GM19193 (cell line): ENCODE measurements around the gene NEURL3.

ENCODE experiments used
- POLR2A ChIP-seq: IDR thresholded peaks from 4 replicates; pipeline ENCODE4 v1.6.1; 2011; ENCODE audit not compliant: insufficient read depth, insufficient read length; ENCODE audit errors: extremely low read depth

The NEURL3 gene

DNA sequence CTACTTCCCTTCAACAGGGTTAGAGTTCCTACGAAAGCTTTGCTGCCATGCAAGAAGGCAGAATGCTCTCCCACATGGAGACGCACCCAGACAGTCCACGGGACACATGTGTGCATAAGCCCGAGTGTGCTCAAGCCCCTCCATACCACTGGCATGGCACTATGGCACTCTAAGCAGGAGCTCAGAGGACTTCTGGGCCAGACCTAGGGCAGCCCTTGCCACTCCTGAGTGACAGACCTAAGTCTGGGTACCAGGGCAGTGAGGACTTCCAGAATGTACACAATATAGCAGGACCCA is 20.0 kb upstream of the NEURL3 start:
- no peak for TF ChIP-seq POLR2A

- TF ChIP-seq POLR2A = no peak
Observed at GRCh38 chr2:96524482-96525210, 19.5 kb upstream of the NEURL3 start.

DNA sequence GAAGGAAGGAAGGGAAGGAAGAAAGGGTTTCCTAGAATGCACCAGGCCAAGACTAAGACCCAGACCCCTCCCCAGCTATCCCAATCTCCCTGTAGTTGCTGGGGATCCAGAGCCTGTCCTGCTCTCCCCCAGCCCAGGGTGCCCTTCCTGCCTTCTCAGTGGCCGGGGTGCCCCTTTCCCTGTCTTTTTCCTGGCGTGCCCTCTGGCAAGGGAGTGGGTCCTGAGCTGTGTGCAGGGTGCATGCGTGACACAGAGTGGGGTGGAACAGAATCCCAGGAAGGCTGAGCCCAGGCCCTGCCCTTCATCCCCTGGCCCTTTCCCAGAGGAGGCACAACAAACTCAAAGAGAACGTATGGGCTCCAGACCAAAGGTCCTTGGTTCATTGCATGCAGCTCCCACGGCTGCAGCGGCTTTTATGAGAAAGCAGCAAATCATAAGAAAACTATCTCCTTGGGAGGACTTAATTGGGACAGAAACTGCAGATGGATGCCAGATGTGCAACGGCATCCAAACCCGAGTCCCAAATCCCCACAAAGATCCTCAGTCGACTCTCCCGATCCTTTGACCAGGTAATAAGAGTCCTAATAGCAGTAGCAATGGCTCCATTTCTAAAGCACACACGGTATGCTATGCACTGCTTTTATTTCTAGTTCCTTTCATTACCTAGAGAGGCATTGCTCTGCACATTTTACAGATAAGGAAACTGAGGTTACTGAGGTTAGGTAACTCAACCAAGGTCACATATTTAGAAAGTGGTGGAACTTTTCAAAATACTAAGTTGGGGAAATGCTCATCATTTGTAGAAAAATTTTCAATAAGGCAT is 18.7 kb upstream of the NEURL3 start:
- TF ChIP-seq POLR2A = no peak

- TF ChIP-seq POLR2A = no peak
Observed at GRCh38 chr2:96522304-96523203, 17.4 kb upstream of the NEURL3 start.

GRCh38 chr2:96521219-96521618 is 16.1 kb upstream of the NEURL3 start:
- no peak for TF ChIP-seq POLR2A

DNA sequence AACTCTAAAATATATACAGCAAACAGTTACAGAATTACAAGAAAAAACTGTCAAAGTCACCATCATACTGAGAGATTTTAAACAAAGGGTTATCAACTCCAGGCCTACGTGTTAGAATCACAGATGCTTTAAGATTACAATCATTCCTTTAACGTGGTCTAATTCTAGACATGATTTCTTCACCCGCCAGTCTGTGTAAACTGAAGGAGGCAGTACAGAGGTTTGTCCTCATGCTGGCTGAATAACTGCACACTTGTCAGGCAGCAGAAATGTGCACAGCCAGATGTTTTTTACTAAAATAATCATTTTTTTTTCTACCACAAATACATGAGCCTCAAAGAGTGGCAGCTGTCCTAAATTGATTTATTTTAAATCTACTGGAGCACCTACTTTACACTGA is 15.5 kb upstream of the NEURL3 start:
- TF ChIP-seq POLR2A = no peak

GRCh38 chr2:96520231-96520630 is 15.1 kb upstream of the NEURL3 start:
- TF ChIP-seq POLR2A = no peak

DNA sequence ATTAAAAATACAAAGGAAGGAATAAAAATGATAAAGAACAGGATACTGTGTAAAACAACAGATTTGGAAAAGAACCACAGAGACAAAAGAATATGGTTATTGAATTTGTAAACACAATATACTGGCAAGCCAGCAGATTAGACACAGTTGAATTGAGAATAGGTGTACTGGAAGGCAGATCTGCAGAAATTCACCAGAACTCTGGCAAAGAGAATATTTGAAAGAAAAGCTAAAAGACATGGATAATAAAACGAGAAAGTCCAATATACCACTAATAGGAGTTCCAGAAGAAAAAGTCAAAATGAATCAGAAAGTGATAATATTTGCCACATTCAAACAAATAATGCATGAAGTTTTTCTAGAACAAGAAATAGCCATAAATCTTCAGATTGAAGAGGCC is 11.9 kb upstream of the NEURL3 start:
- TF ChIP-seq POLR2A = no peak

DNA sequence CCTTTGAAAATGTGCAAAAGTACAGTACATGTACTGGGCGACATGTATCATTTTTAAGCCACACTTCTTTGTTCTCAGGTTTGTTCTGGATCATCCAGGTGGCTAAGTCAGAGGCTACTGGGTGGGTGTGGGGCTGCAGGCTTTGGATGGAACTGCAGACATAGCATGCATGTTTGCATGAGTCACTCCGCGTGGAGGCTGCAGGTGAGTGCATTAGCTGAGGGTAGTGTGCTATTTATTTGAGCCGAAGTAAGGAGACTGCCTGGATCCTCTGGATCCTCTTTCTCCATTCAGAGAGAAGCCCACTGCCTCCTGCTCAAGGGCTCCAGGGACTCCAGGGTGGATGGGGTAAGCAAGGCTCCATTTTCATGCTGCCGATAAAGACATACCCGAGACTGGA is 9.4 kb upstream of the NEURL3 start:
- TF ChIP-seq POLR2A = no peak

DNA sequence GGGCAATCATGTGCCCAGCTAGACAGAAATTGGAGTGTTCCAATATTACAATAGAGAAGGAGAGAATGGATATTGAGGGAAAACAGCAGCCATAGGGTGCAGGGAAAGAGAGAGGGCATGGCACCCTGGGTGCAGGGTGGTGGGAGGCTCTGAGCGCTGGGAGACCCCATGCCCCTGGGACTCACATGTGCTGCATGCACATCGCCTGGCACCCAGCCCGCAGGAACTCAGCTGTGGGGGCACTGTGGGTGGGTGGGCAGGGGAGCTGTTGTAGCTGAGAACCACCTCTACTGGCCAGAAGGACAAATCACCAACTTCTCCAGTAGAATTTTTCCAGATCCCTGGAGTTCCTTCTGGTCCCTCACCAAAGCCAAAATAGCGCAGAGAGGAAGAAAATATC is 7.2 kb upstream of the NEURL3 start:
- no peak for TF ChIP-seq POLR2A

DNA sequence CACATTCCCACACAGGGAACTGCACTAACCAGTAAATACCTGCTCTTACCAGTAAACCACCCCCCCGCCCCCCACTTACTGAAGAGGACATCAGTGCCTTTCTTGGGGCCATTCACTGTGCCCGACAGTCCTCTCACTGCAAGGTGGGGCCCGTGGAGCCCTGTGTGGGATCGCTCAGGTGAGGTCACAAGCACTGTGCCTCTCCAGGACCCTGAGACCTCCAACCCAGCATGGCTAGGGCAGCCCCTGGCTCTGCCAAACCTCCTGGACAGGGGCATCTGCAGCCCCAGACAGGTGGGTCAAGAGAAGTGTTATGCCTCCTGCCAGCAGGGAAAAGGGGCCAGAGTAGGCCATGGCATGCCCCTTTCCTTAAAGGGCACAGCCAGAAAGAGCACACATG is 6.7 kb upstream of the NEURL3 start:
- no peak for TF ChIP-seq POLR2A

- TF ChIP-seq POLR2A = no peak
Observed at GRCh38 chr2:96510931-96511595, 5.9 kb upstream of the NEURL3 start.

DNA sequence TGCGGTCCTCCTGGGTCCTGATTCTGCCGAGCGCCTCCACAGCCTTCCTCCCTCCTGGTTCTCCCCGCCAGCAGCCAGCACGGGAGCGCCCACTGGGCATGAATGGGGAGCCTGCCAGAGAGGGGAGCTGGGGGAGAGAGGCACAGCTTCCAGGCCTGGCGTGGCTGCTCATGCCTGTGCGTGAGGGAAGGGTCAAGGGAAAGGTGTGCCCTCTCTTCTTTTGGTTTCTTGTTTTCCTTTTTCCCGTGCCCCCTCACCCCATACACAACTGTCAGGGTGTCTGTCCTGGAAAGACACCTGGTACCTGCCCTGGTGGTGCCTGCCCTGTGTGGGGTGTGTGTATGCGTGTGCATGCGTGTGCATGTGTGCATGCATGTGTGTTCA is 4.7 kb upstream of the NEURL3 start:
- TF ChIP-seq POLR2A = no peak

DNA sequence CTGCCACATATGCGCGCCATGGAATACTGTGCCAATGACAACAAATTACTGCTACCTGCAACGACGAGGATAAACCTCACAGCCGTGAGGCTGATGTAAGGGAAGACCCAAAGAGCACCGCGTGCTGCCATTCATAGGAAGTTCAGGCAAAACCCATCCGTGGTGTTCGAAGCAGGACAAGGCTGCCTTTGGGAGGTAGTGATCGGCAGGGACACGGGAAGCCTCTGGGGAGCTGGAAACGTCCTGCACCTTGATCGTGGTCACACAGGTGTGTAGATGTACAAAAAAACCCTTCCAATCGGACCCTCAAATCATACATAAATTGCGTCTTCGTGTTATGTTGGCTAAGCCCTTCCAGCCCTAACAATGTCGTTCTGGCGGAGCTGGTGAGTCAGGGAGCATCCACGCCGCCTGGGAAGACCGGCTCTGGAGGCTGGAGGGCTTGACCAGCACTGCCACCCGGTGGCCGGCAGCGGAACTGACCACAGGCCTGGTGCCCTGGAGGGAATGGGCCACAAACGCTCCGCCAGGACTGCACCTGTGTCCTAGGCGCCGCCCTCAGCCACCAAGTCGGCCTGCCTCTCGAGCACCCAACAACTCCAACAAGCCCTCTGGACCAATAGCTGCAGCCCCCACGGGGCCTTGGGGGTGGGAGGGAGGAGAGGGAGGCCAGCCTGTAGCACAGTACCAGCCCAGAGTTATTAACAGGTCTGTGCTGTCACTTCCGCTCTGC is 4.1 kb upstream of the NEURL3 start:
- no peak for TF ChIP-seq POLR2A
